HepG2 (cell line): ENCODE results near the gene TCF3. TPM values are rescaled to one million over a fixed set of nuclear protein-coding genes. Genes with fewer than 3 reads are reported as not detected.

Experiments
- ATAC-seq: fragments of 200-7000 bp; cut with Tn5 transposase; 3 replicates; pipeline ENCODE4 v1.9.1; 2020; ENCODE audit warnings: mild to moderate bottlenecking, moderate library complexity
- BruUV-seq: library from RNA; stranded (reverse); fragments of 400-500 nt; replicated peaks from 2 replicates; lab custom pipeline; 2021; lab: Mats Ljungman, UMichigan
- CTCF ChIA-PET: fragments of 300-600 bp; formaldehyde crosslinking; extraction: SDS; loops from one replicate; lab custom pipeline; 2021; ENCODE audit warnings: low total read pairs, inconsistent platforms, low intra/inter-chr PET ratio; lab: Yijun Ruan, JAX
- POLR2A ChIA-PET: fragments of 350-600 bp; sonication (Branson Sonifier 250); formaldehyde crosslinking; loops from one replicate; lab custom pipeline; 2020; ENCODE audit warnings: antibody characterized with exemption, inconsistent platforms; lab: Yijun Ruan, JAX
- DNase-seq: peaks from one replicate; pipeline ENCODE4 v3.0.0-alpha.2; 2015; ENCODE audit warnings: low spot score
- FAIRE-seq: peaks from 3 replicates; lab custom pipeline; 2011; peaks lifted over from hg19 to GRCh38; lab: Jason Lieb, UNC
- H2AFZ ChIP-seq: one replicate; pipeline ENCODE4 v1.6.1; 2011; ENCODE audit warnings: low read length, inconsistent platforms
- H3K27ac ChIP-seq: fragments of 300-600 bp; 3 replicates; pipeline ENCODE4 v1.8.0; 2011; ENCODE audit warnings: mixed run types, mild to moderate bottlenecking, mixed read lengths, low read length, inconsistent platforms; ENCODE audit not compliant: insufficient read depth; ENCODE audit errors: extremely low read length
- H3K27me3 ChIP-seq, 2 experiments: fragments of 200-600 bp in 1 of 2; 2 replicates in 1 of 2; 3 replicates in 1 of 2; pipeline versions ENCODE4 v1.6.0 to v1.8.0; 2011; ENCODE audit warnings: low read length in 2 of 2, mild to moderate bottlenecking in 2 of 2, moderate library complexity in 2 of 2, inconsistent platforms in 1 of 2; ENCODE audit not compliant: insufficient read depth in 2 of 2, control insufficient read depth in 1 of 2
- H3K36me3 ChIP-seq, 2 experiments: fragments of 200-600 bp in 1 of 2; replicated peaks in 1 of 2; 2 replicates in 1 of 2; 3 replicates in 1 of 2; pipeline versions ENCODE4 v1.5.1 to v1.8.0; 2011; ENCODE audit warnings: low read length in 2 of 2, inconsistent platforms in 1 of 2; ENCODE audit not compliant: insufficient read depth in 2 of 2, control insufficient read depth in 1 of 2
- H3K4me1 ChIP-seq: 2 replicates; pipeline ENCODE4 v1.5.1; 2012; ENCODE audit warnings: low read length, inconsistent platforms; ENCODE audit not compliant: insufficient read depth
- H3K4me2 ChIP-seq: 2 replicates; pipeline ENCODE4 v1.6.0; 2011; ENCODE audit warnings: low read depth, low read length, inconsistent platforms
- H3K4me3 ChIP-seq, 3 experiments: fragments of 200-600 bp in 1 of 3; sonication (generic), shearing (Covaris generic) in 1 of 3; replicated peaks in 1 of 3; 2 replicates each; pipeline ENCODE4 v1.5.1; 2011 to 2016; ENCODE audit warnings: low read length in 3 of 3, inconsistent platforms in 2 of 3, low read depth in 2 of 3, mild to moderate bottlenecking in 2 of 3, control low read depth in 1 of 3, mixed read lengths in 1 of 3; ENCODE audit not compliant: insufficient read depth in 1 of 3
- H3K79me2 ChIP-seq: one replicate; pipeline ENCODE4 v1.6.1; 2011; ENCODE audit warnings: low read length, inconsistent platforms; ENCODE audit not compliant: insufficient read depth
- H3K9ac ChIP-seq: 2 replicates; pipeline ENCODE4 v1.6.0; 2011; ENCODE audit warnings: mild to moderate bottlenecking, low read depth, low read length, inconsistent platforms; ENCODE audit not compliant: insufficient read depth
- H3K9me3 ChIP-seq: 2 replicates; pipeline ENCODE4 v1.5.1; 2012; ENCODE audit warnings: mild to moderate bottlenecking, low read length
- H4K20me1 ChIP-seq: 2 replicates; pipeline ENCODE4 v1.6.0; 2011; ENCODE audit warnings: inconsistent platforms, mild to moderate bottlenecking, low read length, moderate library complexity; ENCODE audit not compliant: insufficient read depth
- FOXA3 ChIP-seq: IDR thresholded peaks from 2 replicates; pipeline ENCODE4 v1.6.1; 2016; ENCODE audit warnings: missing genetic modification reagents, missing compliant biosample characterization
- GLMP ChIP-seq: sonication (generic); formaldehyde crosslinking; IDR thresholded peaks from 2 replicates; pipeline ENCODE4 v1.9.0; 2021; ENCODE audit warnings: missing genetic modification reagents, mild to moderate bottlenecking, borderline replicate concordance
- REPIN1 ChIP-seq: sonication (generic); formaldehyde crosslinking; IDR thresholded peaks from 2 replicates; pipeline ENCODE4 v1.8.0; 2022; ENCODE audit warnings: missing genetic modification reagents, low read depth, mild to moderate bottlenecking, borderline replicate concordance
- STAT5B ChIP-seq: sonication (generic); formaldehyde crosslinking; IDR thresholded peaks from 2 replicates; pipeline ENCODE4 v1.4.0; 2020; ENCODE audit warnings: missing genetic modification reagents
- SYNCRIP ChIP-seq: fragments of 200-400 bp; formaldehyde crosslinking; IDR thresholded peaks from 2 replicates; pipeline ENCODE4 v1.6.1; 2018; ENCODE audit warnings: mild to moderate bottlenecking, low read depth, low read length; ENCODE audit not compliant: insufficient read depth
- TOPORS ChIP-seq: sonication (generic); formaldehyde crosslinking; IDR thresholded peaks from 2 replicates; pipeline ENCODE4 v1.8.0; 2023; ENCODE audit warnings: mild to moderate bottlenecking, missing genetic modification reagents
- ZBTB21 ChIP-seq: sonication (generic); formaldehyde crosslinking; IDR thresholded peaks from 2 replicates; pipeline ENCODE4 v1.4.0; 2020; ENCODE audit warnings: missing genetic modification reagents
- ZNF335 ChIP-seq: sonication (generic); formaldehyde crosslinking; IDR thresholded peaks from 2 replicates; pipeline ENCODE4 v1.4.0; 2020; ENCODE audit warnings: missing genetic modification reagents
- ZNF354B ChIP-seq: sonication (generic); formaldehyde crosslinking; IDR thresholded peaks from 2 replicates; pipeline ENCODE4 v1.8.0; 2022; ENCODE audit warnings: mild to moderate bottlenecking, missing genetic modification reagents
- ZNF775 ChIP-seq: sonication (generic); formaldehyde crosslinking; IDR thresholded peaks from 2 replicates; pipeline ENCODE4 v1.4.0; 2020; ENCODE audit warnings: missing genetic modification reagents, mild to moderate bottlenecking, moderate library complexity, borderline replicate concordance
- ZSCAN31 ChIP-seq: sonication (generic); formaldehyde crosslinking; IDR thresholded peaks from 2 replicates; pipeline ENCODE4 v1.5.0; 2020; ENCODE audit warnings: low read depth, mild to moderate bottlenecking, missing genetic modification reagents
- WGBS: methylation state at CpG from one replicate; pipeline ENCODE4 v1.1.6; 2017; ENCODE audit warnings: low lambda C conversion rate; 5-methylcytosine and 5-hydroxymethylcytosine counted together
- in situ Hi-C: cut with HindIII; loops from 2 replicates; pipeline ENCODE4 v1.10.0; 2017; ENCODE audit warnings: low pct_unique_long_range_greater_than_20kb; ENCODE audit not compliant: extremely low pct_ligation_motif_present
- intact Hi-C: fragments of 100-400 bp; cut with micrococcal nuclease; formaldehyde crosslinking; loops from one replicate; pipeline ENCODE4 v1.10.0; 2022; ENCODE audit not compliant: unreplicated experiment
- polyA plus RNA-seq, 8 experiments: library from polyadenylated mRNA; depleted of rRNA in 3 of 8; stranded (reverse) in 7 of 8; unstranded in 1 of 8; fragments of >200 nt; fragmentation: Illumina TruSeq in 4 of 8; extraction: Trizol in 4 of 8; gene quantifications; 2 replicates each; pipeline versions ENCODE4 v1.2.1 to v1.2.3, GENCODE V29; 2011 to 2016; ENCODE audit warnings: low read depth in 4 of 8, missing spikeins in 1 of 8, mixed read lengths in 1 of 8; ENCODE audit not compliant: insufficient read depth in 1 of 8
- total RNA-seq, 5 experiments: library from RNA; depleted of rRNA; stranded (reverse); fragments of >200 nt; fragmentation: Illumina TruSeq; extraction: Trizol; gene quantifications; 2 replicates each; pipeline ENCODE4 v1.2.3, GENCODE V29; 2016; ENCODE audit warnings: low read depth in 1 of 5
- TF ChIP-seq, protein P1 (sequence below): sonication (generic); formaldehyde crosslinking; IDR thresholded peaks from 2 replicates; pipeline ENCODE4 v1.4.0; 2020; ENCODE audit warnings: missing genetic modification reagents, mild to moderate bottlenecking, borderline replicate concordance

TCF3 gene
- total and polyA plus RNA-seq, 2 of the 13 experiments (the other 11 are each of a cell fraction or from before 2014, with no cell fraction given), result 51.4 to 53.2 TPM

DNA sequence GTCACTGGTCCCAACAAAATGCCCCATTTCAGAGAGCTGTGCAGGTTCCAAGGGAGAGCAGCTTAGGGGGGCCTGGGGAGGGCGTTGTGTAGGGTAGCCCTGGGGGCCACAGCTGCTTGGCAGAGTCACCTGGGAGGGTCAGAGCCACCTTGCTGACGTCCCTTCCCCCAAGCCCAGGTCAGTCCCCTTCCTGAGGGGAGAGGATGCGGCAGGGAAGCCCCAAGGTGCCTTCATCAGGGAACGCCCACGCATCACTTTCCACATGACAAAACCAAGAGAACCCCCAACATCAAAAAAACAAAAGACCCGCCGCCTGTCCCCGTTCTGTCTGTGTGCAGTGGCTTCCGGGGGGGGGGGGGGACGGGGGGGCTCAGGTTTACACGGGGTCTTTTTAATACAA, 41.8 kb downstream of the TCF3 start:
- ATAC-seq, result no peak
- 89% methylated on average over 11 of the region's 11 CpGs for WGBS
- Histone ChIP-seq H2AFZ (no peak overlapping the region), H3K4me1 (peaks cover 13% of the 10 kb centered on the region), H3K27ac (no peak overlapping the region), H3K4me3 (no peak overlapping the region), H3K4me2 (no peak overlapping the region), H3K27me3 (no peaks in the 10 kb centered on the region; a peak in 1 of 5 replicates), H4K20me1 (no peaks in the 10 kb centered on the region), H3K79me2 (no peaks in the 10 kb centered on the region), H3K9me3 (no peaks in the 10 kb centered on the region), H3K36me3 (peaks cover 22 to 33% of the 10 kb centered on the region in 2 experiments; a peak in 4 of 5 replicates), H3K9ac (no peak overlapping the region)
- in situ Hi-C loops, result no loop called here
- ChIA-PET POLR2A (no interaction called here), CTCF (no interaction called here)
- intact Hi-C loops, result no loop called here
- no TSS peak for BruUV-seq
- FAIRE-seq, result no peak
- TF ChIP-seq TOPORS (CRISPR knock-in tag) (no peak), SYNCRIP (no peak), ZNF775 (CRISPR knock-in tag) (no peak), ZBTB21 (CRISPR knock-in tag) (no peak), ZSCAN31 (CRISPR knock-in tag) (no peak), STAT5B (CRISPR knock-in tag) (no peak), ZNF354B (CRISPR knock-in tag) (no peak), ZNF335 (CRISPR knock-in tag) (no peak), REPIN1 (no peak), GLMP (CRISPR knock-in tag) (no peak), FOXA3 (CRISPR knock-in tag) (no peak)
- TF ChIP-seq, protein P1, sequence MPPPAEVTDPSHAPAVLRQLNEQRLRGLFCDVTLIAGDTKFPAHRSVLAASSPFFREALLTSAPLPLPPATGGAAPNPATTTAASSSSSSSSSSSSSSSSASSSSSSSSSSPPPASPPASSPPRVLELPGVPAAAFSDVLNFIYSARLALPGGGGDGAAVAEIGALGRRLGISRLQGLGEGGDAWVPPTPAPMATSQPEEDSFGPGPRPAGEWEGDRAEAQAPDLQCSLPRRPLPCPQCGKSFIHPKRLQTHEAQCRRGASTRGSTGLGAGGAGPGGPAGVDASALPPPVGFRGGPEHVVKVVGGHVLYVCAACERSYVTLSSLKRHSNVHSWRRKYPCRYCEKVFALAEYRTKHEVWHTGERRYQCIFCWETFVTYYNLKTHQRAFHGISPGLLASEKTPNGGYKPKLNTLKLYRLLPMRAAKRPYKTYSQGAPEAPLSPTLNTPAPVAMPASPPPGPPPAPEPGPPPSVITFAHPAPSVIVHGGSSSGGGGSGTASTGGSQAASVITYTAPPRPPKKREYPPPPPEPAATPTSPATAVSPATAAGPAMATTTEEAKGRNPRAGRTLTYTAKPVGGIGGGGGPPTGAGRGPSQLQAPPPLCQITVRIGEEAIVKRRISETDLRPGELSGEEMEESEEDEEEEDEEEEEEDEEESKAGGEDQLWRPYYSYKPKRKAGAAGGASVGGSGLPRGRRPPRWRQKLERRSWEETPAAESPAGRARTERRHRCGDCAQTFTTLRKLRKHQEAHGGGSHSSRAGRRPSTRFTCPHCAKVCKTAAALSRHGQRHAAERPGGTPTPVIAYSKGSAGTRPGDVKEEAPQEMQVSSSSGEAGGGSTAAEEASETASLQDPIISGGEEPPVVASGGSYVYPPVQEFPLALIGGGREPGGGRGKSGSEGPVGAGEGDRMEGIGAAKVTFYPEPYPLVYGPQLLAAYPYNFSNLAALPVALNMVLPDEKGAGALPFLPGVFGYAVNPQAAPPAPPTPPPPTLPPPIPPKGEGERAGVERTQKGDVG, result no peak
- DNase-seq, result no peak
